NCI-H345 treated with DMSO at 0.1 percent for 48 hours (cell line): ENCODE measurements around the gene TAS1R1.

Source experiments
- DNase-seq: peaks from one replicate; lab custom pipeline; 2025; ENCODE audit not compliant: unreplicated experiment; lab: John Stamatoyannopoulos, UW

The TAS1R1 gene

DNA sequence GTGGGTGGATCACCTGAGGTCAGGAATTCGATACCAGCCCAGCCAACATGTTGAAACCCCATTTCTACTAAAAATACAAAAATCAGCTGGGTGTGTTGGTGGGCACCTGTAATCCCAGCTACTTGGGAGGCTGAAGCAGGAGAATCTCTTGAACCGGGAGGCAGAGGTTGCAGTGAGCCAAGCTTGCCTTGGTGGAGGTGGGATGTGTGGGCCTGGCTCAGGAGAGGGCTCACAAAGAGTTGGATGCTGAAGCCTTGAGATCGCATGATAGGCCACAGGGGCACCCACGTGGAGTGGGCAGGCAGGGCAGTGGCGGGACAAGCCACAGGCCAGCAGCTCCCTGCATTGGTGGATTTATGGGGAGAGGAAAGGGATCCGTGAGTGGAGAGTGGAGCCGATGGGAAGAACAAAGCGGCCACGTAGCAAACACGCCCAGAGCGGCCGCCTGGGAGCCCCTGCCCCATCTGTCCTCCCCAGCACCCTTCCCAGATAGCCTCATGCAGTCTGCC is 73.9 kb downstream of the TAS1R1 start:
- DNase-seq: no peak
